OCI-M2 (cell line): ENCODE results near the gene DOLPP1.
"Not testable (repeated sequence)": the region's sequence is repeated elsewhere in the genome, so short reads cannot be mapped to it uniquely, and the experiment has no call there.

ENCODE experiments used
- DNase-seq: peaks from one replicate; lab custom pipeline; 2025; ENCODE audit not compliant: unreplicated experiment; lab: John Stamatoyannopoulos, UW

The DOLPP1 gene

DNA sequence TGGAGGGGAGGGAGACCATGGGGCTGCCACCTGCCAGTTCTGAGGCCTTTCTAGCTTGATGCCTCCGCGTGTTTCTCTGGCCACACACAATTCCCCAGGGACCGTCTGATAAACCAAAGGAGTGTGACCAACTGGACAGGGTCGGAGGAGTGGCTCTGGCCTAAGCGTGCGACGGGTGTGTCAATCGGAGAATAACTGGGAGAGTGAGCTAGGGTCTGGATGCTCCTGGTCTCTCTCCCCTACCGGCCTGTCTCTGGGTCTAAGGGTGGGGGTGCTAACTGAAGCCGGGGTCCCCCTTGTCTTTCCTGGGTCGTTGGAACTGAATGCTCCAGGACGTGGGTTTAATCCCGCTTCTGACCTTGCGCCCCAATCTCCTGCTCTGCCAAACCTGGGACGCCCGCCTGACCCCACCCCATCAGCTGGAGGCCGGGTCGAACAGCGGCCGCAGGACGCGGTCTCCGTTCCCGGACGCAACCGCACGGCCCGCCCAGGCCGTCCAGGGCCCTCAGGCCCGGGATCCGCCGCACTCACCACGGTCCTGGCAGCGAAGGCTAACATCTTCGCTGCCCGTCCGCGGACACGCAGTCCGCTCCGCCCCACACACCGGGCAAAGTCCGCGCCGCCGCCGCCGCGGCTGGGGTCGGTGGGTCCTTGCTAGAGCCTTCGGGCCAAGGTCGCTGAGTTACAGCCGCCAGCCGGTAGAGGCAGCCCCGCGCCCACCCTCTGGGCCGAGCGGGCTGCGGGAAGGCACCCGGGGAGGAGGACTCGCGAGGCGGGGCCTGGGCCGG is 29.2 kb downstream of the DOLPP1 start:
- DNase-seq: peak; percentile 5

DNA sequence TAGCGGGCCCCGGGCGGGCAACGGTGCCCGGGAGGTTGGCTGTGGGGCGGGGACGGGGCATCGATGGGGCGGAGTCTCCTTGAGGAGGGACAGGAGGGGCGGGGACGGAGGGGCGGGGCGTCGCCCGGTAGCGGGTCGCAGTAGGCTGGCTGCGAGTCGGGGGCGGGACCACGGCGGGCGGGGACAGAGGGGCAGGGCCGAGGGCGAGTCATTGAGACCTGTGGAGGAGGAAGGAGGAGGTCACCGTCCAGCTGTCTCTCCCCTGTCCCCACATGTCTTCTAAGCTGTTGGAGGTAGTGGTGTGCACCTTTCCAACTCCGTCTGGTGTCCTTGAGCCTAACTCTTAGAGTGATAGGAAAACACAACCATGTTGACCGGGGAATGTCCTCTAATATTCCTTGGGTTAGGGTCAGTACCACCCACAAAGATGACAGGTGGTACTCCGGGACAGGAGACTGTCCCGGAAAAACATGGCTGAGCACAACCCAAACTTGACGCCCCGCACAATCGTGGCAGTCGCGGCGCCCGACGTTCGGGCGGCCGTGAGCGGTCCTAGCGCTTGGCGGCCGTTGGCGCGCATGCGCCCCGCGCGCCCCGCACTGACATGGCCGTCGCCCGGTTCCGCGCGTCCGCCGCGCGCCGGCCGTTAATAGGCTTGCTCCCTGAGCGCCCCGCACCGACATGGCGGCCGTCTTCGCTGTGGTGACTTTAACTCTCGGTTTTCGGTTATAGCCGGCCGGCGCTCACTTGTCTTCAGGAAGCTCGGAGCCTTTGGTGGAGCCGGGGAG is 30.0 kb downstream of the DOLPP1 start, which contains the start of the genes CRAT and PTPA:
Gene CRAT, minus strand, starts transcription at position 54 of the 788 bp plus-strand sequence. CDS start 284 bp downstream, outside the sequence.
Gene PTPA, plus strand, starts transcription at position 676 of the 788 bp plus-strand sequence. CDS start 186 bp downstream, outside the sequence.
- DNase-seq: peak; percentile 71

DNA sequence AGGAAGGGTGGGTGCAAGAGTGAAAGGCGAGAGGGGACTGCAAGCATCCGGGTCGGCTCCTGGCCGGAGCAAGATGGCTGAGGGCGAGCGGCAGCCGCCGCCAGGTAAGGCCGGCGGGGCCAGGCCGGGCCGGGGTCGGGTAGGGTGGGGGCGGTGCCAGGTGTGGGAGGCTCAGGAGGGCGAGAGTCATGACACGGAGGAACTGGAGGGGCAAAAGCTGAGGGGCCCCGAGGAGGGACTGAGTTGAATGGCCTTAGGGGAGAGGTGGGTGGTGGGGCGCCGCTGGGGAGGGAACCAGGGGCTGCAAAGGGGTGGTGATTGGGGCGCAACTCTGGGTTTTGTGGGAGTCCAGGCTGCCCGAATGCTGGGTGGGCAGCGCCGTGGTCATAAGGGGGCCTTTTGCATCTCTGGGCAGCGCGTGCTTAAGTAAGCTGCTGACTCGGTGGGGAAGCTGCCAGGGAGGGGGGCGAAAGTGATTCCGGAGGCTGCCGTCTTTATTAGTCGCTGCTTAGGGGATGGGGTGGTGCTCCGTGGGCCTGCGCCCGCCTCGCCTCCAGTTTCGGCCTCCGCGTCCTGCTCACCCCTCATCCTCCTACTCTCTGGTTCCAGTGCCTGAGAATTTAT is 30.7 kb downstream of the DOLPP1 start:
- no peak for DNase-seq

DNA sequence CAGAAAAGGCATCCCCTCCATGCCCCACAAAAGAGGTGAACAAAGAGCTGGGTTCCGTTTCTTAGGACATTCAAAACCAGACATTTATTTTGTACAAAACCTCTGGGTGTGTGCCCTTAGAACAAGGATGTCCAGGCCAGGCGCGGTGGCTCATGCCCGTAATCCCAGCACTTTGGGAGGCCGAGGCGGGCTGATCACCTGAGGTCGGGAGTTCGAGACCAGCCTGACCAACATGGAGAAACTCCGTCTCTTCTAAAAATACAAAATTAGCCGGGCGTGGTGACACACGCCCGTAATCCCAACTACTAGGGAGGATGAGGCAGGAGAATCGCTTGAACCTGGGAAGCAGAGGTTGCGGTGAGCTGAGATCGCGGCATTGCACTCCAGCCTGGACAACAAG is 31.6 kb downstream of the DOLPP1 start:
- not testable (repeated sequence) for DNase-seq

DNA sequence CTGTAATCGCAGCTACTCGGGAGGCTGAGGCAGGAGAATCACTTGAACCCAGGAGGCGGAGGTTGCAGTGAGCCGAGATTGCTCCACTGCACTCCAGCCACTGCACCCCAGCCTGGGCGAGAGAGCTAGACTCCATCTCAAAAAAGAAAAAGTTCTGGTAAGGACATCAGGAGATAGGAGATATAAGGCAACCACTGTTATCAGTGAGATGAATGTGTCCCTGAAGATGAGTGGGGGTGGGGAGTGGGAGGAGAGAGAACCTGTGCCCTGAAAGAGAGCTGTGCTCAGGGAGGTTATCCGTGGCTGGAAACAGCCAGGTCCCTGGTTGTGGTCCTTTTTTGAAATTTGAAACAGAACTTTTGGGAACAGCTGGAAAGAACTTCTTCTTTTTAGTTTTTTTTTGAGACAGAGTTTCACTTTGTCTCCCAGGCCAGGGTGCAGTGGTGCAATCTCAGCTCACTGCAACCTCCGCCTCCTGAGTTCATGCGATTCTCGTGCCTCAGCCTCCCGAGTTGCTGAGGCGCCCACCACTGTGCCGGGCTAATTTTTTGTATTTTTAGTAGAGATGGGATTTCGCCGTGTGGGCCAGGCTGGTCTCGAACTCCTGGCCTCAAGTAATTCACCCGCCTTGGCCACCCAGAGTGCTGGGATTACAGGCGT is 32.9 kb downstream of the DOLPP1 start:
- no peak for DNase-seq

DNA sequence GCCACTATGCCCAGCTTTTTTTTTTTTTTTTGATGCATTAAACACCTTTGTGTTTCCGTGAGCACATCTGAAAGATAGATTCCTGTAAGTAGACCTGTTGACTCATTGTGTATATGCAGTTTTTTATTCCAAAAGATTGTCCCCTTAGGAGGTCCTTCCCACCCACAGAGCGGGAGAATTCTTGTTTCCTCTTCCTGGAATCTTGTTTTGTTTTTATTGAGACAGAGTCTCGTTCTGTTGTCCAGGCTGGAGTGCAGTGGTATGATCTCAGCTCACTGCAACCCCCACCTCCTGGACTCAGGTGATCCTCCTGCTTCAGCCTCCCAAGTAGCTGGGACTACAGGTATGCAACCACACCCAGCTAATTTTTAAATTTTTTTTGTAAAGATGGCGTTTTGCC is 37.9 kb downstream of the DOLPP1 start:
- DNase-seq: no peak

DNA sequence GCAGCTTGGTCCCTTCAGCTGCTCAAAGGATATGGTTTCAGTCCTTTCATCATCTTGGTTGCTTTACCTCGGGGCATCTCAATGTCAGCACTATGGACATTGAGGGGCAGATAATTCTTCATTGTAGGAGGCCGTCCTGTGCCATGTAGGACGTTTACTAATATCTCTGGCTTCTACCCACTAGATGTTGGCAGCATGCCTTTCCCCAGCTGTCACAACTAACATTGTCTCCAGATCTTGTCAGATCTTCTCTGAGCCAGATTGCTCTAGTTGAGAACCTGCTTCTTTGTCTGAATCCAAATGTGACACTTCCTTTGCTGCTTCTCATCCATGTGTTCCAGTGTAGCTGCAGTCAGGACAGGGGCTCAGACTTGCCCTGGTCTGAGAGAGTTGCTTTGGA is 40.6 kb downstream of the DOLPP1 start:
- DNase-seq: no peak

DNA sequence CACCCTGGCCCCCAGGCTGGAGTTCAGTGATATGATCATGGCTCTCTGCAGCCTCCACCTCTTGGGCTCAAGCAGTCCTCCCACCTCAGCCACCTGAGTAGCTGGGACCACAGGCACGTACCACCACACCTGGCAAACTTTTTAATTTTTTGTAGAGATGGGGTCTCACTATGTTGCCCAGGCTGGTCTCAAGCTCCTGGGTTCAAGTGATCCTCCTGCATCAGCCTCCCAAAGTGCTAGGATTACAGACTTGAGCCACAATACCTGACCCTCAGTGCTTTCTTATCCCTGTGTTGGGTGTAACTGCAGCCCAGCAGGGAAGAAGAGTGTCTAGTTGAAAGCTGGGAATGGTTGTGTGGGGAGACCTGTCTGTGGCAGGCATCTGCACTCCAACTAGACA is 41.2 kb downstream of the DOLPP1 start:
- no peak for DNase-seq

DNA sequence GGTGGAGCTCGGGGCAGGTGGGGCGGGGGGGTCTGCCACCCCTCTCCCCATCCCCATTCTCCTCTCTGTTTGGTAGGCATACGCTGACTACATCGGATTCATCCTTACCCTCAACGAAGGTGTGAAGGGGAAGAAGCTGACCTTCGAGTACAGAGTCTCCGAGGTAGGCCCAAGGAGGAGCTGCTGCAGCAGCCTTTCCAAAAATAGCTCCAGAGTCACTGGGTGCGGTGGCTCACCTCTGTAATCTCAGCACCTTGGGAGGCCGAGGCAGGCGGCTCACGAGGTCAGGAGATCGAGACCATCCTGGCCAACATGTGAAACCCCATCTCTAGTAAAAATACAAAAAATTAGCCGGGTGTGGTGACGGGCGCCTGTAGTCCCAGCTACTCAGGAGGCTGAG is 42.1 kb downstream of the DOLPP1 start:
- DNase-seq: not testable (repeated sequence)

DNA sequence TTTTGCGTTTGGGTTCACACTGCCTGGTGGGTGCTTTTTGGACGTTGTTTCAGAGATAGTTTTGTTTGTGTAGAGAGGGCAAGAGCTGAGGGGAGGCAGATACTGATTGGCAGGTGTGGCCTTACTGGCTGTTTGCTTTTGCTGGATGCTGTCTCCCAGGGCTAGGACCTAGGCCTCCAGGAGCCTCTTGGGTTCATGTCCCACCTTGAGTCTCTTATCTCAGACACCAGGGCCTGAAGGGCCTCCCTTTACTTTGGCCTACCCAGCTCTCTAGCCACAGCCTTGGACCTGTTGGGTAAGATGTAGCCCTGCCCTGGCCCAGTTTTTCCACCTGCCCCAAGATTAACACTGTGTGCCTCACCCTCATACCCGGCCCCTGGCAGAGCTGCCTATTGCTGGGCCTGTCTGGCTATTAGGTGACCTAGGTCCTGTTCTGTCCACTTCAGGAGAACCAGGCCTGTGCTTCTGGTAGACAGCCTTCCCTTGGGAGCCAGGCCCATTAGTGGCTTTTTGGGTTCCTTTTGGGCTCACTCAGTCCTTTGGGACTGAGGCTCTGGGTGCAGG is 43.7 kb downstream of the DOLPP1 start:
- DNase-seq: no peak

DNA sequence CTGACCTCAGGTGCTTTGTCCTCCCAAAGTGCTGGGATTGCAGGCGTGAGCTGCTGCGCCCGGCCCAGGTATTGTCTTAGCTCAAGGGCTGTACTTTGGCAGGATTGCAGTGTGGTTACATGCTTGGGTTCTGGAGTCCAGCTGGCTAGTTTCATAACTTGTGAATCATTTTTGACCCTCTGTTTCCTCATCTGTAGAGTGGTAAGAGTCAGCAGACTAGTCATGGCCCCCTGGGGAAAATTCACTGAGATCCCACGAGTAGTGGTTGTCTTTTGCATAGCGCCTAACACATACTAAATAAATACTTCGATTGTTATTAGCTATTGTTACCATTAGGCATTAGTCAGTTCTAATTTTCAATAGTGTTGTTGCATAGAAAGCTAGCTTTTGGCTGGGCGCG is 44.6 kb downstream of the DOLPP1 start:
- DNase-seq: no peak

DNA sequence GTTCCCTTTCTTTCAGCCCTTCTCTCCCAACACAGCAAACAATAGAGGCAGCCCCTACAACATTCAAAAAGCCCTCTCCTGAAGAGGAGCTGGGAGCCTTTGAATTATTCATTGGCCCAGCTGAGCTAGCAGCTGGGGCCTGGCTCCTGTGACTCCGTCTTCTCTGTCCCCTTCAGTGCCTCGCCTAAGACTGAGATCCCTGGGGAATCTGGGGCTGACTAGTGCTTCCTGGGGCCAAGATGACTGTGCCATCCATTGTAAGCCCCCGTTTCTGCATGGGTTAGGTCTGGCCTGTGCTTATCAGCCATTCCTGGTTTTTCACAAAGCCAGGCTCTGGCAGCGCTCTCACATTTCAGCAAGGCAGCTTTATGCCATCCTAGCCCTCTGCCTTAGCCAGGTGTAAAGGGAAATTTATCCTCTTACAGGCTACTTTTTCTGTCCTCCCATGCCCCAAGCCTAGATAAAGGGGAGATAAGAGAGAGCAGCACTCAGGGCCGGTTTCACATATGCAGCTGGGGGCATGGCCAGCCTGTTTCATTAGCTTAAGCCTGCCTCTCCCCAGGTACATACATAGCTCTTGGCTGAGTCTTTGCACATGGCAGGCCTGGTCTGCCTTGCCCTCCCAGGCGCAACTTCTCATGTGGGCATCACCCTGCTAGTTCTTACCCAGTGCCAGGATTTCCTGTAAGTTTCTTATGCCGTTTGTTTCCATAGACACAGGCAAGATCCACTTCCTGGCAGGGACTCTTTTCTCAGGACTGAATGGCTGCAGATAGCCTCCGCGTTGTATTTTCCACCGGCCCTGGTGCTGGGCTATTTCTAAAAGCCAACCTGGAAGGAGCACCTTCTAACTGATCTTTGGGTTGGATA is 46.1 kb downstream of the DOLPP1 start:
- no peak for DNase-seq

DNA sequence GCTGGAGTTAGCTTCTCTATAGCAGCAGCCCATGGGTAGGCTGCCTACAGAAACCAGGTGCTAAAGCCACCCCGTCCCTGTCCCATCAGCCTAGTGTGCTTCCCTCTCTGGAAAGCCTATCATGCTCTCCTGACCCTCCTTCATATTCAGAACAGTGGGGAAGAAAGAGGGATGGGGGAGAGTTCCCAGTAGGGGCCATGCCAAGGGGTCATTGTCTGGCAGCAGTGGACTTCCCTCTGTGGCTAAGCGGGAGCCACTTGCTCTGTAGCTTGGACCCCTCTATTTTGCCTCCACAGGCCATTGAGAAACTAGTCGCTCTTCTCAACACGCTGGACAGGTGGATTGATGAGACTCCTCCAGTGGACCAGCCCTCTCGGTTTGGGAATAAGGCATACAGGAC is 47.8 kb downstream of the DOLPP1 start:
- no peak for DNase-seq

DNA sequence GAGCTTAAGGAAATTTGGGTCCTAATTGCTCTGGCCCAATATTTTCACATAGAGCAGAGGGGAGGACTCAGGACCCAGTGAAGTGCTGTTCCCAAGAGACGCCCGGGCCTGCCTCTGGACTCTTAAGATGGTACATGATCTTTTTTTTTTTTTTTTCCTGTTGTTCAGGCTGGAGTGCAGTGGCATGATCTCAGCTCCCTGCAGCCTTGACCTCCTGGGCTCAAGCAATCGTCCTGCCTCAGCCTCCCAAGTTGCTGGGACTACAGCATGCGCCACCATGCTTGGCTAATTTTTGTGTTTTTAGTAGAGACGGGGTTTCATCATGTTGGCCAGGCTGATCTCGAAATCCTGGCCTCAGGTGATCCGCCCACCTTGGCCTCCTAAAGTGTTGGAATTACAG is 49.4 kb downstream of the DOLPP1 start:
- not testable (repeated sequence) for DNase-seq

DNA sequence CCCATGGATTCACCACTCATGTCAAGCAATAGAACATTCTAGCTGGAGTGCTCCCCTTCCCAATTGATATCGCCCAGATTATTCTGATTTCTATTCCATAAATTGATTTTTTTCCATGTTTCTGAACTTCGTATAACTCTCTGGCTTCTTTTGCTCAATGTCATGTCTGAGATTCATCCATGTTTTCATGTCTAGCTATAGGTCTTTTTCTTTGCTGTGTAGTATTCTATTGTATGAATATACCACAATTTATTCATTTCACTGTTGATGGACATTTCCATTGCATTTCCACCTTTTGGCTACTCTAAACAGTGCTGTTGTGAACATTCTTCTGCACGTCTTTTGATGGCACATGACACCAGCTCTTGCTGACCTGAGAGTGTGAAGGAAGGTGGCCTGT is 49.9 kb downstream of the DOLPP1 start:
- DNase-seq: no peak

DNA sequence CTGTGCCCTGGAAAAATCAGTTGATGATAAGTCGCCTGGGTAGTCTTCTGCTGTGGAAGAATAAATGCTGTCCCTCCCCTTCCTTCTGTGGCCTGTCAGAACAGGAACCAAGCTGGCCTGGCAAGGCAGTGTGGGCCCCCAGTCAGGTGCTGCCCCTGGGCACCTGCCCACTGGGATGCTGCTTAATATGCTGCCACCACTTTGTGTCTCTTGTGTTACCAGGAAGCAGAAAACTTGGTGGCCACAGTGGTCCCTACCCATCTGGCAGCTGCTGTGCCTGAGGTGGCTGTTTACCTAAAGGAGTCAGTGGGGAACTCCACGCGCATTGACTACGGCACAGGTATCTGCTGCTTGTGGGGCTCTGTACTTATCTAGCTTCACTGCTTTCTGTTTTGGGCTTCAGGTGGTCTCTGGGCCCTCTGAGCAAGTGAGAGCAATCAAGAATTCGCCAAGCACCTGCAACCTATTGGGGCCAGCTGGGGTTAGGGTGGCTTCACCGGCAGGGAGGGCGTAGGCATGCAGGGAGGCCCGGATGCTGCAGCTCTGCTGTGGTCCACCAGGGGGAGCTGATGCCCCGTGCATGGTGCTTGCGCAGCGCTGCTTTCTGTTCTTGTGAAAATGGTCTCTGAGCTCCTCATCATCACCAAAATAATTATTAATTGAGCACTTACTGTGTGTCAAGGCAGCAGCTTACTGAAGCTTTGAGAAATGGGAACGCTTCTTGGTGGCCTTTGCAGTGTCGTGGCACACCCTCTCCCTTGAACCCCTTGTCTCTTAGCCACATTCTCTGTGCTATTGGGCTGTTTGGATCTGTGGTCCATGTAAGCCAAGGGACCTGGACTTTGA is 50.6 kb downstream of the DOLPP1 start:
- DNase-seq: no peak

DNA sequence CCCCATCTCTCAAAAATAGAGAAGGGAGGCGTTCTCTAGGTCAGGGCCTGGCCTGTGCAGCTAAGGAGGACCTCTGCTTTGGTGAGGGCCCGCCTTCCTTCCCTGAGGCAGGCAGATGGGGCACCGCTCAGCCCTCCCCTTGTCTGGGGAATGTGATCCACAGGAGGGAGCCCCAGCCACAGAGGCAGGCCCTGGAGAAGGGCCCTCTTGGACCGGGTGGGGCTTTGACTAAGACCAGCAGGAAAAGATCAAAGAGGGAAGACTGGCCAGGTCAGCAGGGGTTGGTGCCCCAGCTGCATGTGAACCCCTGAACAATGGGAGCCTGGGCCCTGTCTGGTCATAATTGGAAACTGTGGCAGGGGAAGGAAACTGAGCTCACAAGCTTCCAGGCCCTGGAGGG is 52.2 kb downstream of the DOLPP1 start:
- DNase-seq: no peak

DNA sequence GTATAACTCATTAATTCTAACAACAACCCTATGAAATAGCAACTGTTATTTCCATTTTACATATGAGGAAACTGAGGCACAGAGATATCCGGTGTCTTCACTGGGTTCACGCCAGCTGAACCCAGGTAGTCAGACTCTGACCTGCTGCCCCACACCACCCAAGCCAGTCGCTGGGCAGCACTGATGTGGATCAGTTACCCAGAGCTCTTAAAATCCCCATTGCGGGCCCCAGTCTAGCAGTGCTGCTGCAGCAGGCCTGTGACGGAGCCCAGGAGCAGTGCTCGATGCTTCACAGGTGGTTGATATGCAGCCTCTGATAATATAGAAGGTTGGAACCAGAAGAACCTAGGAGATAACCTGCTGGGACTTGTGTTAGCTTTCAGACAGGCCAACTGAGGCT is 54.6 kb downstream of the DOLPP1 start:
- DNase-seq: no peak

DNA sequence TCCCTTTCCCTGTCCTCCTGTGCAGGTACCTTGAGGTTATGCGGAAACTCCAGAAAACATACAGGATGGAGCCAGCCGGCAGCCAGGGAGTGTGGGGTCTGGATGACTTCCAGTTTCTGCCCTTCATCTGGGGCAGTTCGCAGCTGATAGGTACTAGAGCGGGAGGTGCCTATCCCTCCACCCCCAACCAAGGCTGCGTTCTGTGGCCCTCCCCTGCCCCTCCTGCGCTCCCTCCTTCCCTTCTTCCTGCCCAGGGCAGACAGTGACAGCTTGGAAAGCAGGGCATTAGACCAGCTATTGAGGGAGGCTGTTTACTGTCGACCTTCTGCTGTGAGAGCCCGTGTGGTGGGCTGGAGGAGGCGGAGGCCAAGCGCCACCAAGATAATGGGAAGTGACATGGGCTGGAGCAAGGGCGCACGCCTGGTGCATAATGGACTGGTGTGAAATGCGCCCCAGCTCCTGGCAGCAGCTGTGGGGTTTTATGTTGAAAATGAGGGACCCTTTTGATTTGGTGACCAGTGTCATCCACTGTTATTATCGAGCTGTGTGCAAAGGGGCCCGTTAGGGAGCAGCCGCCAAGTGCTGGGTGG is 55.6 kb downstream of the DOLPP1 start:
- DNase-seq: no peak
